ENCODE data around the gene MYL7.
"Not testable (repeated sequence)": the region's sequence is repeated elsewhere in the genome, so short reads cannot be mapped to it uniquely, and the experiment has no call there.

The MYL7 gene

DNA sequence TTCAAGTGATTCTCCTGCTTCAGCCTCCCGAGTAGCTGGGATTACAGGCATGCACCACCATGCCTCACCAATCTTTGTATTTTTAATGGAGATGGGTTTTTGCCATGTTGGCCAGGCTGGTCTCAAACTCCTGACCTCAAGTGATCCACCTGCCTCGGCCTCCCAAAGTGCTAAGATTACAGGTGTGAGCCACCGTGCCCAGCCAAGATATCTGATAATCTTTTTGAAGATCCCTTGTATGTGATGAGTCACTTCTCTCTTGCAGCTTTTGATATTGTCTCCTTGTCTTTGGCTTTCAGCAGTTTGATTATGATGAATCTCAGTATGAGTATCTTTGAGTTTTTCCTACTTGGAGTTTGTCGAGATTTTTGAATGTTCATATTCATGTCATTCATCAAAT lies 14.6 kb downstream of the MYL7 start:
- POLR2A ChIA-PET; H3K36me3 ChIP-seq (ENCODE audit: control insufficient read depth in 4 of 4, insufficient read depth in 4 of 4, low read length in 3 of 4); H3K4me3 ChIP-seq (ENCODE audit: control insufficient read depth in 1 of 7, extremely low read depth in 1 of 7, insufficient read depth in 4 of 7, low read depth in 2 of 7, low read length in 6 of 7); H3K27me3 ChIP-seq (replicated peaks in 2 of 5; ENCODE audit: control insufficient read depth in 4 of 5, insufficient read depth in 5 of 5, low read length in 4 of 5); H3K27ac ChIP-seq (ENCODE audit: insufficient read depth in 1 of 2, low read depth in 1 of 2, low read length in 2 of 2, poor library complexity in 1 of 2, severe bottlenecking in 2 of 2); H3K9me3 ChIP-seq (ENCODE audit: control extremely low read depth in 1 of 5, control insufficient read depth in 4 of 5, insufficient read depth in 2 of 5, low read depth in 1 of 5, low read length in 4 of 5); DNase-seq: not testable (repeated sequence)
- WGBS (ENCODE audit: insufficient coverage) = 97% methylated on average over 3 of the region's 4 CpGs
- CTCF ChIA-PET = interaction anchor here (1.4 kb wide), 1 partner anchor 16 kb away, joined by 3 read pairs; no protein-coding TSS in a partner anchor
- H3K4me1 ChIP-seq (ENCODE audit: control extremely low read depth in 1 of 4, control insufficient read depth in 4 of 4, insufficient read depth in 4 of 4, low read length in 3 of 4) = peaks cover 10 to 38% (median 21%) of the 10 kb centered on the region in 4 experiments

GRCh38 chr7:44124822-44125202 lies 16.3 kb downstream of the MYL7 start:
- Histone ChIP-seq H3K36me3 (ENCODE audit: control insufficient read depth in 4 of 4, insufficient read depth in 4 of 4, low read length in 3 of 4) (peaks cover 0 to 23% (median 10%) of the 10 kb centered on the region in 4 experiments), H3K27ac (ENCODE audit: insufficient read depth in 1 of 2, low read depth in 1 of 2, low read length in 2 of 2, poor library complexity in 1 of 2, severe bottlenecking in 2 of 2) (no peak overlapping the region), H3K27me3 (replicated peaks in 2 of 5; ENCODE audit: control insufficient read depth in 4 of 5, insufficient read depth in 5 of 5, low read length in 4 of 5) (no peaks in the 10 kb centered on the region), H3K4me1 (ENCODE audit: control extremely low read depth in 1 of 4, control insufficient read depth in 4 of 4, insufficient read depth in 4 of 4, low read length in 3 of 4) (peaks cover 10 to 41% (median 21%) of the 10 kb centered on the region in 4 experiments), H3K9me3 (ENCODE audit: control extremely low read depth in 1 of 5, control insufficient read depth in 4 of 5, insufficient read depth in 2 of 5, low read depth in 1 of 5, low read length in 4 of 5) (peaks cover 0 to 6% (median 3%) of the 10 kb centered on the region in 5 experiments), H3K4me3 (ENCODE audit: control insufficient read depth in 1 of 7, extremely low read depth in 1 of 7, insufficient read depth in 4 of 7, low read depth in 2 of 7, low read length in 6 of 7) (no peak overlapping the region)
- ChIA-PET CTCF (interaction anchor here (1.0 kb wide), 1 partner anchor 15 kb away, joined by 3 read pairs; no protein-coding TSS in a partner anchor), POLR2A (interaction anchor here (0.7 kb wide), 1 partner anchor 1856 kb away, joined by 3 read pairs; no protein-coding TSS in a partner anchor)
- DNase-seq = no peak
- 100% methylated on average over 1 of the region's 6 CpGs for WGBS (ENCODE audit: insufficient coverage)

DNA sequence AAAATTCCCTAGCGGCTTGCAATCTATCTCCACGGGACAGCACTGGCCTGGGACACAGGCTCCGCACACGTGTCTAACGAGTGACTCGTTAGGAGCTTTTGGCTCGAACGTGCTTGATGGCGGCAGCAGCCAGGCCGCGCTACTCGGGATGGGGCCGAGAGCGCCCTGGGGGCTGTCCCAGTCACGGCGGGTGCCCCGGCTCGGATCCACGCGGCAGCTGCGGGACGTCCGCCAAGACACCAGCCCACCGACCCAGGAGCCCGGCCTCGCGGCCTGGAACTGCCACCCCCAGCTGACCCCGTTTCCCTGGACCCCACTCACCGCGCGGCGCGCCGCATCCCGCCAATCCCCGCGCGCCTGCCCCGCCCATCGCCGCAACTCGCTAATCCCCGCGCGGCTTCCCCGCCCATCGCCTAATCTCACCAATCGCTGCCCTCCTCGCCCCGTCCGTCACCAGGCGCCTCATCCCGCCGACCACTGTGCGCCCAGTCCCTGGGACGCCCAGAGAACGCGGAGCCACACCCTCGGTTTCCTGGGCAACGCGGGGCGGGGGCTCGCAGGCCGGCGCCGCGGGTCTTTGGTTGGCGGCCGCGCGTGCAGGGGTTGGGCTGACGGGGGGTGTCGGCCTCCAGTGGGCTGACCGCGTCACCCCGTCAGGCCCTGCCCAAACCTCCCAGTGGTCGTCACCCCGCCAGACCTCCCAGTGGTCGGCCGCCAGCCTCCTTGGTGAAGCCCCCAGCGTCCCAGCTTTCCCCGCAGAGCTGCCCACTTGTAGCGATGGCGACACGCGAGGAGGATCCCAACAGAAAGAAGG lies 17.7 kb downstream of the MYL7 start, which contains the start of gene POLD2:
Gene POLD2, minus strand, starts transcription at position 359 of the 814 bp plus-strand sequence. CDS start 1,495 bp downstream, outside the sequence.
- H3K36me3 ChIP-seq (ENCODE audit: control insufficient read depth in 4 of 4, insufficient read depth in 4 of 4, low read length in 3 of 4) = peaks cover 0 to 33% (median 21%) of the 10 kb centered on the region in 4 experiments
- CTCF ChIA-PET = interaction anchor here (0.9 to 1.1 kb wide), 4 partner anchors 8 to 24 kb away, joined by 3 to 4 read pairs (median 3); partner anchors contain the start of gene AEBP1
- peaks cover 0 to 6% (median 3%) of the 10 kb centered on the region in 5 experiments for H3K9me3 ChIP-seq (ENCODE audit: control extremely low read depth in 1 of 5, control insufficient read depth in 4 of 5, insufficient read depth in 2 of 5, low read depth in 1 of 5, low read length in 4 of 5)
- no peaks in the 10 kb centered on the region for H3K27me3 ChIP-seq (replicated peaks in 2 of 5; ENCODE audit: control insufficient read depth in 4 of 5, insufficient read depth in 5 of 5, low read length in 4 of 5)
- peak within 1 kb of the TSS; percentile 62 to 91 (median 81) for H3K4me3 ChIP-seq (ENCODE audit: control insufficient read depth in 1 of 7, extremely low read depth in 1 of 7, insufficient read depth in 4 of 7, low read depth in 2 of 7, low read length in 6 of 7)
- H3K27ac ChIP-seq (ENCODE audit: insufficient read depth in 1 of 2, low read depth in 1 of 2, low read length in 2 of 2, poor library complexity in 1 of 2, severe bottlenecking in 2 of 2) = peak within 1 kb of the TSS; percentile 54 to 84
- peak; percentile 95 to 98 (median 97) for DNase-seq
- WGBS (ENCODE audit: insufficient coverage) = under 1% methylated on average over 55 of the region's 86 CpGs
- POLR2A ChIA-PET = interaction anchor here (0.8 kb wide), 1 partner anchor 49 kb away, joined by 3 read pairs; no protein-coding TSS in a partner anchor
- peaks cover 10 to 32% (median 20%) of the 10 kb centered on the region in 4 experiments for H3K4me1 ChIP-seq (ENCODE audit: control extremely low read depth in 1 of 4, control insufficient read depth in 4 of 4, insufficient read depth in 4 of 4, low read length in 3 of 4)

DNA sequence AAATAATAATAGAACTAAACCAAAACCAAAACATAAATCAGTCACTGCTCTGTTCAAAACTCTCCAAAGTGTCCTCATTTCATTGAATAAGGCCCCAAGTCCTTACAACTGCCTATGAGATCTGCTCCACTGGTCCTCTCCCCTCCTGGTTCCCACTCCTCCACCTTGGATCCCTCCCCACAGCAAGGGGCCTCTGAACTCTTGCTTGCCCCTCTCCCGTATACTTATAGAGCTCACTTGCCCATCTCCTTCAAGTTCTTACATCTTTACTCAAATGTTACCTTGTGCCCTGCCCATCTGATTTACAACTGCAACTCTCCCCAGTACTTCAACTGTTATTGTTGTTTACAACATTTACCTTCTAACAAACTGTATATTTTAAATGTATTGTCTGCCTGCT lies 18.6 kb downstream of the MYL7 start:
- Histone ChIP-seq H3K36me3 (ENCODE audit: control insufficient read depth in 4 of 4, insufficient read depth in 4 of 4, low read length in 3 of 4) (peaks cover 2 to 41% (median 28%) of the 10 kb centered on the region in 4 experiments), H3K4me1 (ENCODE audit: control extremely low read depth in 1 of 4, control insufficient read depth in 4 of 4, insufficient read depth in 4 of 4, low read length in 3 of 4) (peaks cover 10 to 26% (median 19%) of the 10 kb centered on the region in 4 experiments), H3K9me3 (ENCODE audit: control extremely low read depth in 1 of 5, control insufficient read depth in 4 of 5, insufficient read depth in 2 of 5, low read depth in 1 of 5, low read length in 4 of 5) (peaks cover 0 to 4% (median under 1%) of the 10 kb centered on the region in 5 experiments), H3K27ac (ENCODE audit: insufficient read depth in 1 of 2, low read depth in 1 of 2, low read length in 2 of 2, poor library complexity in 1 of 2, severe bottlenecking in 2 of 2) (peak overlapping the region in 1 of 2 experiments; percentile 82), H3K27me3 (replicated peaks in 2 of 5; ENCODE audit: control insufficient read depth in 4 of 5, insufficient read depth in 5 of 5, low read length in 4 of 5) (no peaks in the 10 kb centered on the region), H3K4me3 (ENCODE audit: control insufficient read depth in 1 of 7, extremely low read depth in 1 of 7, insufficient read depth in 4 of 7, low read depth in 2 of 7, low read length in 6 of 7) (peak overlapping the region in 6 of 7 experiments; percentile 62 to 91 (median 83))
- ChIA-PET POLR2A (no interaction called here), CTCF (interaction anchor here (0.9 to 1.1 kb wide), 4 partner anchors 9 to 23 kb away, joined by 3 to 4 read pairs (median 3); partner anchors contain the start of gene AEBP1)
- no peak for DNase-seq
- 75% methylated on average over 1 of the region's 1 CpG for WGBS (ENCODE audit: insufficient coverage)

DNA sequence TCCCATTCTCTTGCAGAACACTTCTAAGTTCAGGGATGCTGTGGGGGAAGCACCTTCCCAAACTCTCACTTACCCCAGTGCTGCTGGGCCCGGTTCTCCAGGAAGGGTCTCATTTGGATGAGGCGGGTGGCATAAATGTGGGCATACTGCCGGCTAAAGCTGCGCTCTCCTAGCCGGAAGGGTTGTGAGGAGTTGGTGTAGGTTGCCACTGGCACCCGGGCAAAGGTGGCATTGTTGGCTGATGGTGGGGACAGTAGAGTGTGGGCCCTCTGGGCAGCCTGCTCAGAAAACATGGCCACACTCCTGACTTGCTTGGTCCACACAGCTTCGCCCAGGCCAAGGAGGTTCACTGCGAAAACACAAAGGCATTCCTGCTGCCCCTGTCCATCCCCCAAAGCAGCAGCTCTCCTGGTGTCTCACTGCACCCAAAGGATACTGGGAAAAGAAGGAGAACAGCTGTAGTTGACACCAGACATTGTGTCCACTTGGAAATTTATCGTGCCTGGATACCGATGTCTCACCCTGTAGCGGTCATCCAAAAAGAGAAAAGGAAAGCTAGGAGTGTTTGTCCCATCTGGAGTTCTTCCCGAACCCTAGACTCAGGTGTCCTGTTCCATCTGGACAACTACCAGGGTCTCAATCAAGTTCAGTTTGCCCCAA lies 19.2 kb downstream of the MYL7 start:
- 97% methylated on average over 11 of the region's 12 CpGs for WGBS (ENCODE audit: insufficient coverage)
- H3K4me3 ChIP-seq (ENCODE audit: control insufficient read depth in 1 of 7, extremely low read depth in 1 of 7, insufficient read depth in 4 of 7, low read depth in 2 of 7, low read length in 6 of 7) = peak overlapping the region in 2 of 7 experiments; percentile 87 to 91
- peaks cover 2 to 48% (median 31%) of the 10 kb centered on the region in 4 experiments for H3K36me3 ChIP-seq (ENCODE audit: control insufficient read depth in 4 of 4, insufficient read depth in 4 of 4, low read length in 3 of 4)

DNA sequence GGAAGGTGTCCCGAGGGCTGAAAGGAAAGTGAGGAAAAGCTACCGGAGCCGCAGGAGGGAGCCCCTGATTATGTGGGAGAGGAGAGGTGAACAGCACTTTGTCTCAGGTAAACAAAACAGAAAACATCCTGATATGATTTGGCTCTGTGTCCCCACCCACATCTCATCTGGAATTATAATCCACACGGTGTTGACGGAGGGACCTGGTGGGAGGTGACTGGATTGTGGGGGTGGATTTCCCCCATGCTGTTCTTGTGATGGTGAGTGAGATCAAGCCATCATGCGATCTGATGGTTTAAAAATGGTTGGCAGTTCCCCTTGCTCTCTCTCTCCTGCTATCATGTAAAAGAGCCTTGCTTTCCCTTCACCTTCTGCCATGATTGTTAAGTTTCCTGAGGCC lies 20.7 kb downstream of the MYL7 start:
- WGBS (ENCODE audit: insufficient coverage) = 100% methylated on average over 3 of the region's 6 CpGs
- CTCF ChIA-PET = no interaction called here
- Histone ChIP-seq H3K27me3 (replicated peaks in 2 of 5; ENCODE audit: control insufficient read depth in 4 of 5, insufficient read depth in 5 of 5, low read length in 4 of 5) (no peaks in the 10 kb centered on the region), H3K4me1 (ENCODE audit: control extremely low read depth in 1 of 4, control insufficient read depth in 4 of 4, insufficient read depth in 4 of 4, low read length in 3 of 4) (peaks cover 10 to 26% (median 19%) of the 10 kb centered on the region in 4 experiments), H3K27ac (ENCODE audit: insufficient read depth in 1 of 2, low read depth in 1 of 2, low read length in 2 of 2, poor library complexity in 1 of 2, severe bottlenecking in 2 of 2) (no peak overlapping the region), H3K36me3 (ENCODE audit: control insufficient read depth in 4 of 4, insufficient read depth in 4 of 4, low read length in 3 of 4) (peaks cover 2 to 63% (median 44%) of the 10 kb centered on the region in 4 experiments), H3K4me3 (ENCODE audit: control insufficient read depth in 1 of 7, extremely low read depth in 1 of 7, insufficient read depth in 4 of 7, low read depth in 2 of 7, low read length in 6 of 7) (no peak overlapping the region), H3K9me3 (ENCODE audit: control extremely low read depth in 1 of 5, control insufficient read depth in 4 of 5, insufficient read depth in 2 of 5, low read depth in 1 of 5, low read length in 4 of 5) (no peaks in the 10 kb centered on the region)
- no peak for DNase-seq
- POLR2A ChIA-PET = no interaction called here

More for the DNA sequence above, 19.2 kb downstream of the MYL7 start:
- no peaks in the 10 kb centered on the region for H3K27me3 ChIP-seq (replicated peaks in 2 of 5; ENCODE audit: control insufficient read depth in 4 of 5, insufficient read depth in 5 of 5, low read length in 4 of 5)
- peaks cover 10 to 26% (median 19%) of the 10 kb centered on the region in 4 experiments for H3K4me1 ChIP-seq (ENCODE audit: control extremely low read depth in 1 of 4, control insufficient read depth in 4 of 4, insufficient read depth in 4 of 4, low read length in 3 of 4)
- ChIA-PET POLR2A (no interaction called here), CTCF (interaction anchor here (0.9 kb wide), 1 partner anchor 23 kb away, joined by 3 read pairs; no protein-coding TSS in a partner anchor)
- no peak for DNase-seq
- H3K27ac ChIP-seq (ENCODE audit: insufficient read depth in 1 of 2, low read depth in 1 of 2, low read length in 2 of 2, poor library complexity in 1 of 2, severe bottlenecking in 2 of 2) = no peak overlapping the region
- no peaks in the 10 kb centered on the region for H3K9me3 ChIP-seq (ENCODE audit: control extremely low read depth in 1 of 5, control insufficient read depth in 4 of 5, insufficient read depth in 2 of 5, low read depth in 1 of 5, low read length in 4 of 5)

Measured in common myeloid progenitor, CD34-positive (primary cell).